Measurements from ENCODE around the gene MYORG.

DNA sequence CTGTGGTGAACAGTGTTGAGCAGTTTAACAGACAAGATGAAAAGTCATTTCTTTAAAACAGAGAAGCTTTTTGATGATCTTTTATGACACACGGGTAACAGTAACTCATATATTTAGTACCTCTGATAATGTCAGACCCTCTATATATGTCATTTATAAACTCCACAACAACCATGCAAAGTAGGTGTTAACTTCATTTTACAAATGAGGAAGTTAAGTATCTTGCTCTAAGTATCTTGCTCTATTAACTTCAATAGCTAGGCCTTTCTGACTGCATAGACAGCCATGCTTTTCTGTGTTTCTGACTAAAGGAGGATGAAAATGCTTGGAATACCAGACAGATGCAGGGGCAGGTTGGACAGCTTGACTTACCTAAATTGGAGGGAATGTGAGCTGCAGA lies 45.5 kb downstream of the MYORG start:
- TF ChIP-seq, protein P1, sequence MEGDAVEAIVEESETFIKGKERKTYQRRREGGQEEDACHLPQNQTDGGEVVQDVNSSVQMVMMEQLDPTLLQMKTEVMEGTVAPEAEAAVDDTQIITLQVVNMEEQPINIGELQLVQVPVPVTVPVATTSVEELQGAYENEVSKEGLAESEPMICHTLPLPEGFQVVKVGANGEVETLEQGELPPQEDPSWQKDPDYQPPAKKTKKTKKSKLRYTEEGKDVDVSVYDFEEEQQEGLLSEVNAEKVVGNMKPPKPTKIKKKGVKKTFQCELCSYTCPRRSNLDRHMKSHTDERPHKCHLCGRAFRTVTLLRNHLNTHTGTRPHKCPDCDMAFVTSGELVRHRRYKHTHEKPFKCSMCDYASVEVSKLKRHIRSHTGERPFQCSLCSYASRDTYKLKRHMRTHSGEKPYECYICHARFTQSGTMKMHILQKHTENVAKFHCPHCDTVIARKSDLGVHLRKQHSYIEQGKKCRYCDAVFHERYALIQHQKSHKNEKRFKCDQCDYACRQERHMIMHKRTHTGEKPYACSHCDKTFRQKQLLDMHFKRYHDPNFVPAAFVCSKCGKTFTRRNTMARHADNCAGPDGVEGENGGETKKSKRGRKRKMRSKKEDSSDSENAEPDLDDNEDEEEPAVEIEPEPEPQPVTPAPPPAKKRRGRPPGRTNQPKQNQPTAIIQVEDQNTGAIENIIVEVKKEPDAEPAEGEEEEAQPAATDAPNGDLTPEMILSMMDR (IDR thresholded peaks at IDR 0.05): no peak
- no peak for TF ChIP-seq POLR2A (IDR thresholded peaks at IDR 0.05)

Data from right lobe of liver (tissue), 4 donors.